ENCODE results near the gene SH3BP2. TPM values are rescaled to one million over a fixed set of nuclear protein-coding genes. Genes with fewer than 3 reads are reported as not detected.

The SH3BP2 gene
- total RNA-seq (2021), result 40.4 and 54.0 TPM in 2 replicates
- percentile 57 among the genes with signal in this experiment for Bru-seq, nascent RNA
- percentile 60 among the genes with signal in this experiment for BruChase-seq, experiment 1, labeled RNA remaining after a 2-hour chase
- percentile 72 among the genes with signal in this experiment for BruChase-seq, experiment 2, labeled RNA remaining after a 6-hour chase
- long read RNA-seq, partial matches to known transcripts, result 2 of 7 reads
- long read RNA-seq, other reads (novel, unspliced or antisense), result 5 of 7 reads

GRCh38 chr4:2792711-2793585 lies at the start of gene SH3BP2:
TSS of gene SH3BP2 (plus strand) at chr4:2793085. CDS start at chr4:2820618, 27,533 bp downstream.
- TF ChIP-seq CTCF (conservative IDR thresholded peaks at IDR 0.05) (no peak), EZH2 (IDR thresholded peaks at IDR 0.05; ENCODE audit: low read depth) (no peak)
- no peaks in the 10 kb centered on the region for H4K20me1 ChIP-seq (ENCODE audit: insufficient read depth)
- POLR2A ChIA-PET (ENCODE audit: unreplicated experiment), result interaction anchor here (0.6 to 0.7 kb wide), 2 partner anchors 111 to 163 kb away, joined by 3 read pairs; no protein-coding TSS in a partner anchor
- no TSS peak for BruUV-seq (replicated peaks)
- H3K79me2 ChIP-seq (ENCODE audit: low read depth), result no peaks in the 10 kb centered on the region
- DNase-seq, result peak in 1 of 2 experiments; percentile 72
- peaks cover 43% of the 10 kb centered on the region for H3K4me1 ChIP-seq (replicated peaks; ENCODE audit: insufficient read depth)
- peaks cover 15% of the 10 kb centered on the region; the same call in 1 of the 2 replicates for H3F3A ChIP-seq (ENCODE audit: insufficient read depth, low read depth)
- intact Hi-C loops (cut with micrococcal nuclease; ENCODE audit: unreplicated experiment), result no loop called here
- H3K4me3 ChIP-seq, result peak within 1 kb of the TSS; percentile 59
- no peaks in the 10 kb centered on the region for H3K36me3 ChIP-seq (ENCODE audit: low read depth)
- no peaks in the 10 kb centered on the region for H3K9me2 ChIP-seq (ENCODE audit: insufficient read depth)
- H3K27me3 ChIP-seq (ENCODE audit: insufficient read depth, low read depth), result no peaks in the 10 kb centered on the region
- no peaks in the 10 kb centered on the region for H3K9me3 ChIP-seq (ENCODE audit: insufficient read depth, low read depth)
- CTCF ChIA-PET, result no interaction called here
- H3K27ac ChIP-seq, result no peak within 1 kb of the TSS
- H2AFZ ChIP-seq, result no peak within 1 kb of the TSS
- peak within 1 kb of the TSS; percentile 87 for H3K4me2 ChIP-seq

- no peak overlapping the region for H2AFZ ChIP-seq
- no TSS peak for BruUV-seq (replicated peaks)
- TF ChIP-seq EZH2 (IDR thresholded peaks at IDR 0.05; ENCODE audit: low read depth) (no peak), CTCF (conservative IDR thresholded peaks at IDR 0.05) (no peak)
- no peak overlapping the region for H3K4me2 ChIP-seq
- intact Hi-C loops (cut with micrococcal nuclease; ENCODE audit: unreplicated experiment), result no loop called here
- peaks cover 8% of the 10 kb centered on the region; the same call in 1 of the 2 replicates for H3F3A ChIP-seq (ENCODE audit: insufficient read depth, low read depth)
- no peak overlapping the region for H3K4me3 ChIP-seq
- H3K27ac ChIP-seq, result no peak overlapping the region
- CTCF ChIA-PET, result no interaction called here
- POLR2A ChIA-PET (ENCODE audit: unreplicated experiment), result no interaction called here
- no peaks in the 10 kb centered on the region for H3K79me2 ChIP-seq (ENCODE audit: low read depth)
- DNase-seq, result no peak
- no peaks in the 10 kb centered on the region for H3K9me3 ChIP-seq (ENCODE audit: insufficient read depth, low read depth)
- no peaks in the 10 kb centered on the region; the same call in 1 of the 2 replicates for H3K36me3 ChIP-seq (ENCODE audit: low read depth)
- peaks cover 15% of the 10 kb centered on the region for H3K4me1 ChIP-seq (replicated peaks; ENCODE audit: insufficient read depth)
- H4K20me1 ChIP-seq (ENCODE audit: insufficient read depth), result no peaks in the 10 kb centered on the region
- no peaks in the 10 kb centered on the region for H3K9me2 ChIP-seq (ENCODE audit: insufficient read depth)
- H3K27me3 ChIP-seq (ENCODE audit: insufficient read depth, low read depth), result no peaks in the 10 kb centered on the region
These were observed 49.1 kb upstream of the SH3BP2 start for GRCh38 chr4:2743518-2744445.

All from PC-9 (cell line).